K562 (cell line): ENCODE measurements around the gene PRCC. TPM values are rescaled to one million over a fixed set of nuclear protein-coding genes. Genes with fewer than 3 reads are reported as not detected.

Source experiments
- ARID2 ChIP-seq: fragments of 450-650 bp; IDR thresholded peaks from 2 replicates; pipeline ENCODE4 v1.6.1; 2017; ENCODE audit warnings: antibody characterized with exemption, mild to moderate bottlenecking
- BRD4 ChIP-seq: fragments of 200-600 bp; sonication (generic); IDR thresholded peaks from 2 replicates; pipeline ENCODE4 v1.6.1; 2017; ENCODE audit warnings: inconsistent platforms
- CREBBP ChIP-seq: IDR thresholded peaks from one replicate; pipeline ENCODE4 v1.6.1; 2012; ENCODE audit warnings: low read depth, mild to moderate bottlenecking, control low read depth, inconsistent platforms, low read length
- DMBX1 ChIP-seq: fragments of 250-450 bp; sonication (Bioruptor Pico); IDR thresholded peaks from 2 replicates; pipeline ENCODE4 v1.8.0; 2022; ENCODE audit warnings: inconsistent platforms, mild to moderate bottlenecking, moderate library complexity, borderline replicate concordance
- DNMT1 ChIP-seq: fragments of 450-650 bp; IDR thresholded peaks from 2 replicates; pipeline ENCODE4 v1.6.1; 2016; ENCODE audit warnings: antibody characterized with exemption, mild to moderate bottlenecking
- ELF2 ChIP-seq: fragments of 250-450 bp; sonication (Bioruptor Pico); IDR thresholded peaks from 2 replicates; pipeline ENCODE4 v1.5.0; 2021; ENCODE audit warnings: mild to moderate bottlenecking
- HDGF ChIP-seq: fragments of 450-650 bp; IDR thresholded peaks from 2 replicates; pipeline ENCODE4 v1.6.1; 2016
- HES1 ChIP-seq: fragments of 450-650 bp; IDR thresholded peaks from 2 replicates; pipeline ENCODE4 v1.6.1; 2016; ENCODE audit warnings: low read depth, mild to moderate bottlenecking, moderate library complexity
- JUNB ChIP-seq: fragments of 450-650 bp; formaldehyde crosslinking; conservative IDR thresholded peaks from 2 replicates; pipeline ENCODE4 v1.4.0; 2020; ENCODE audit warnings: mild to moderate bottlenecking
- NCOA1 ChIP-seq: fragments of 450-650 bp; IDR thresholded peaks from 2 replicates; pipeline ENCODE4 v1.6.1; 2016; ENCODE audit warnings: low read depth
- NFRKB ChIP-seq: fragments of 450-650 bp; IDR thresholded peaks from 2 replicates; pipeline ENCODE4 v1.6.1; 2016; ENCODE audit warnings: low read depth
- NRF1 ChIP-seq, 2 experiments: fragments of 450-650 bp; IDR thresholded peaks in 1 of 2; conservative IDR thresholded peaks in 1 of 2; 2 replicates each; pipeline ENCODE4 v1.6.1; 2014; ENCODE audit warnings: mild to moderate bottlenecking in 2 of 2
- RBM22 ChIP-seq: fragments of 200-400 bp; formaldehyde crosslinking; IDR thresholded peaks from 2 replicates; pipeline ENCODE4 v1.6.1; 2018; ENCODE audit warnings: low read length, low read depth; ENCODE audit not compliant: poor library complexity, severe bottlenecking
- TAF9B ChIP-seq: fragments of 450-650 bp; IDR thresholded peaks from 2 replicates; pipeline ENCODE4 v1.6.1; 2018; ENCODE audit warnings: mild to moderate bottlenecking; ENCODE audit not compliant: partially characterized antibody
- TEAD1 ChIP-seq, 2 experiments: fragments of 450-650 bp in 1 of 2; sonication (generic) in 1 of 2; formaldehyde crosslinking; IDR thresholded peaks; 2 replicates each; pipeline versions ENCODE4 v1.4.0 to v1.8.0; 2020 to 2022; ENCODE audit warnings: mild to moderate bottlenecking in 2 of 2, missing genetic modification reagents in 1 of 2
- ZBTB7A ChIP-seq: IDR thresholded peaks from 2 replicates; pipeline ENCODE4 v1.6.1; 2011; ENCODE audit warnings: low read depth, mild to moderate bottlenecking, low read length, moderate library complexity, borderline replicate concordance; ENCODE audit not compliant: control insufficient read depth
- ZNF431 ChIP-seq: sonication (generic); formaldehyde crosslinking; IDR thresholded peaks from 2 replicates; pipeline ENCODE4 v1.8.0; 2022; ENCODE audit warnings: mild to moderate bottlenecking, missing genetic modification reagents
- ZNF445 ChIP-seq: fragments of 250-450 bp; sonication (Bioruptor Pico); IDR thresholded peaks from 2 replicates; pipeline ENCODE4 v1.4.0; 2020; ENCODE audit warnings: low read depth, mild to moderate bottlenecking, moderate library complexity
- ZNF717 ChIP-seq: fragments of 250-450 bp; sonication (Bioruptor Pico); IDR thresholded peaks from 2 replicates; pipeline ENCODE4 v1.5.0; 2021
- polyA plus RNA-seq, 8 experiments: library from polyadenylated mRNA; depleted of rRNA in 4 of 8; stranded (reverse) in 5 of 8; unstranded in 3 of 8; fragments of >200 nt; fragmentation: Nextera tagmentation in 2 of 8; fragmentation: Illumina TruSeq in 1 of 8; extraction: Ambion mirVana in 2 of 8; extraction: Trizol in 1 of 8; gene quantifications; 2 replicates each; pipeline versions ENCODE4 v1.2.1 to v1.2.3, GENCODE V29; 2011 to 2014; ENCODE audit warnings: inconsistent platforms in 1 of 8, missing spikeins in 1 of 8
- total RNA-seq, 7 experiments: library from RNA; depleted of rRNA in 6 of 7; stranded (reverse); fragments of >200 nt in 6 of 7; fragmentation: Illumina TruSeq in 2 of 7; extraction: Trizol in 2 of 7; gene quantifications; 2 replicates each; pipeline versions ENCODE4 v1.2.1 to v1.2.3, GENCODE V29; 2011 to 2021; ENCODE audit warnings: low replicate concordance in 1 of 7
- TF ChIP-seq, protein P1 (sequence below): fragments of 450-650 bp; formaldehyde crosslinking; conservative IDR thresholded peaks from 2 replicates; pipeline ENCODE4 v1.4.0; 2022; ENCODE audit warnings: mild to moderate bottlenecking, missing genetic modification characterization
- TF ChIP-seq, protein P2 (sequence below): fragments of 250-450 bp; sonication (Bioruptor Pico); IDR thresholded peaks from 2 replicates; pipeline ENCODE4 v1.4.0; 2020; ENCODE audit warnings: mild to moderate bottlenecking
- TF ChIP-seq, protein P3 (sequence below): fragments of 200-800 bp; sonication (Bioruptor generic); IDR thresholded peaks from 2 replicates; pipeline ENCODE4 v1.6.1; 2017; ENCODE audit warnings: missing genetic modification characterization, missing compliant biosample characterization
- TF ChIP-seq, protein P4 (sequence below): IDR thresholded peaks from 2 replicates; pipeline ENCODE4 v1.6.1; 2011; ENCODE audit not compliant: insufficient read length; ENCODE audit errors: extremely low read depth

Gene PRCC
- total and polyA plus RNA-seq, 9 of the 15 experiments (the other 6 are each of a cell fraction or from before 2014, with no cell fraction given): 23.9 to 201 (median 41.1) TPM

GRCh38 chr1:156746728-156747631 is 20.4 kb upstream of the PRCC start (continued):
- TF ChIP-seq BRD4: no peak
- TF ChIP-seq ELF2 (CRISPR knock-in tag): no peak
- TF ChIP-seq RBM22: peak; percentile 62
- TF ChIP-seq, protein P1, sequence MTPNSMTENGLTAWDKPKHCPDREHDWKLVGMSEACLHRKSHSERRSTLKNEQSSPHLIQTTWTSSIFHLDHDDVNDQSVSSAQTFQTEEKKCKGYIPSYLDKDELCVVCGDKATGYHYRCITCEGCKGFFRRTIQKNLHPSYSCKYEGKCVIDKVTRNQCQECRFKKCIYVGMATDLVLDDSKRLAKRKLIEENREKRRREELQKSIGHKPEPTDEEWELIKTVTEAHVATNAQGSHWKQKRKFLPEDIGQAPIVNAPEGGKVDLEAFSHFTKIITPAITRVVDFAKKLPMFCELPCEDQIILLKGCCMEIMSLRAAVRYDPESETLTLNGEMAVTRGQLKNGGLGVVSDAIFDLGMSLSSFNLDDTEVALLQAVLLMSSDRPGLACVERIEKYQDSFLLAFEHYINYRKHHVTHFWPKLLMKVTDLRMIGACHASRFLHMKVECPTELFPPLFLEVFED: 0 out of 2 replicates have a peak, but pooled peaks have one; percentile 49
- TF ChIP-seq, protein P2, sequence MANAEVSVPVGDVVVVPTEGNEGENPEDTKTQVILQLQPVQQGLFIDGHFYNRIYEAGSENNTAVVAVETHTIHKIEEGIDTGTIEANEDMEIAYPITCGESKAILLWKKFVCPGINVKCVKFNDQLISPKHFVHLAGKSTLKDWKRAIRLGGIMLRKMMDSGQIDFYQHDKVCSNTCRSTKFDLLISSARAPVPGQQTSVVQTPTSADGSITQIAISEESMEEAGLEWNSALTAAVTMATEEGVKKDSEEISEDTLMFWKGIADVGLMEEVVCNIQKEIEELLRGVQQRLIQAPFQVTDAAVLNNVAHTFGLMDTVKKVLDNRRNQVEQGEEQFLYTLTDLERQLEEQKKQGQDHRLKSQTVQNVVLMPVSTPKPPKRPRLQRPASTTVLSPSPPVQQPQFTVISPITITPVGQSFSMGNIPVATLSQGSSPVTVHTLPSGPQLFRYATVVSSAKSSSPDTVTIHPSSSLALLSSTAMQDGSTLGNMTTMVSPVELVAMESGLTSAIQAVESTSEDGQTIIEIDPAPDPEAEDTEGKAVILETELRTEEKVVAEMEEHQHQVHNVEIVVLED (CRISPR knock-in tag): no peak
- TF ChIP-seq ZNF717 (CRISPR knock-in tag): no peak
- no peak for TF ChIP-seq ZNF445 (CRISPR knock-in tag)
- TF ChIP-seq HDGF: 0 out of 2 replicates have a peak, but pooled peaks have one; percentile 52
- TF ChIP-seq NRF1 (conservative IDR thresholded peaks at IDR 0.05 in 1 of 2, IDR thresholded peaks at IDR 0.05 in 1 of 2): 0 out of 4 replicates have a peak, but pooled peaks of 1 of the 2 experiments have one; percentile 21
- TF ChIP-seq ZNF431 (CRISPR knock-in tag): no peak
- no peak for TF ChIP-seq JUNB (CRISPR knock-in tag)
- TF ChIP-seq CREBBP: no peak
- TF ChIP-seq, protein P3, sequence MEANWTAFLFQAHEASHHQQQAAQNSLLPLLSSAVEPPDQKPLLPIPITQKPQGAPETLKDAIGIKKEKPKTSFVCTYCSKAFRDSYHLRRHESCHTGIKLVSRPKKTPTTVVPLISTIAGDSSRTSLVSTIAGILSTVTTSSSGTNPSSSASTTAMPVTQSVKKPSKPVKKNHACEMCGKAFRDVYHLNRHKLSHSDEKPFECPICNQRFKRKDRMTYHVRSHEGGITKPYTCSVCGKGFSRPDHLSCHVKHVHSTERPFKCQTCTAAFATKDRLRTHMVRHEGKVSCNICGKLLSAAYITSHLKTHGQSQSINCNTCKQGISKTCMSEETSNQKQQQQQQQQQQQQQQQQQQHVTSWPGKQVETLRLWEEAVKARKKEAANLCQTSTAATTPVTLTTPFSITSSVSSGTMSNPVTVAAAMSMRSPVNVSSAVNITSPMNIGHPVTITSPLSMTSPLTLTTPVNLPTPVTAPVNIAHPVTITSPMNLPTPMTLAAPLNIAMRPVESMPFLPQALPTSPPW (CRISPR knock-in tag): peak; percentile 98
- peak in 1 of 2 experiments; percentile 84; a peak in 1 of 4 replicates for TF ChIP-seq TEAD1 (CRISPR knock-in tag; IDR thresholded peaks at IDR 0.05)
- no peak for TF ChIP-seq DNMT1
- no peak for TF ChIP-seq TAF9B
- TF ChIP-seq ARID2: no peak
- no peak for TF ChIP-seq NCOA1
- TF ChIP-seq, protein P4, sequence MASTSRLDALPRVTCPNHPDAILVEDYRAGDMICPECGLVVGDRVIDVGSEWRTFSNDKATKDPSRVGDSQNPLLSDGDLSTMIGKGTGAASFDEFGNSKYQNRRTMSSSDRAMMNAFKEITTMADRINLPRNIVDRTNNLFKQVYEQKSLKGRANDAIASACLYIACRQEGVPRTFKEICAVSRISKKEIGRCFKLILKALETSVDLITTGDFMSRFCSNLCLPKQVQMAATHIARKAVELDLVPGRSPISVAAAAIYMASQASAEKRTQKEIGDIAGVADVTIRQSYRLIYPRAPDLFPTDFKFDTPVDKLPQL: no peak
- peak; percentile 64; the same call in 1 of the 2 replicates for TF ChIP-seq ZBTB7A
- no peak for TF ChIP-seq HES1
- TF ChIP-seq NFRKB: peak; percentile 69; the same call in 1 of the 2 replicates
- no peak for TF ChIP-seq DMBX1 (CRISPR knock-in tag)
